Omental fat pad (tissue), 4 donors: ENCODE data around the gene COPG2. TPM values are rescaled to one million over a fixed set of nuclear protein-coding genes. Genes with fewer than 3 reads are reported as not detected.
"Not testable (repeated sequence)": the region's sequence is repeated elsewhere in the genome, so short reads cannot be mapped to it uniquely, and the experiment has no call there.

Experiments
- ATAC-seq: fragments of 150-250 bp; one replicate; pipeline ENCODE4 v1.9.1; 2016; ENCODE audit warnings: mild to moderate bottlenecking, moderate library complexity; ENCODE audit not compliant: low FRiP score
- DNase-seq: peaks from one replicate; pipeline ENCODE4 v3.0.0-alpha.2; 2019; ENCODE audit warnings: low spot score
- total RNA-seq, 4 donors: library from RNA; depleted of rRNA; stranded (reverse); fragments of >200 nt; gene quantifications; one replicate each; pipeline ENCODE4 v1.1.0, GENCODE V29; 2016
- TF ChIP-seq, protein P1 (sequence below), 3 donors: fragments of 450-650 bp; IDR thresholded peaks; one replicate each; pipeline ENCODE4 v1.5.1; 2016 to 2017; ENCODE audit warnings: antibody characterized with exemption in 3 of 3, mild to moderate bottlenecking in 3 of 3, moderate library complexity in 2 of 3

COPG2 gene
- total RNA-seq, 4 donors from 2014 or later, result 12.6 to 29.8 (median 16.8) TPM

DNA sequence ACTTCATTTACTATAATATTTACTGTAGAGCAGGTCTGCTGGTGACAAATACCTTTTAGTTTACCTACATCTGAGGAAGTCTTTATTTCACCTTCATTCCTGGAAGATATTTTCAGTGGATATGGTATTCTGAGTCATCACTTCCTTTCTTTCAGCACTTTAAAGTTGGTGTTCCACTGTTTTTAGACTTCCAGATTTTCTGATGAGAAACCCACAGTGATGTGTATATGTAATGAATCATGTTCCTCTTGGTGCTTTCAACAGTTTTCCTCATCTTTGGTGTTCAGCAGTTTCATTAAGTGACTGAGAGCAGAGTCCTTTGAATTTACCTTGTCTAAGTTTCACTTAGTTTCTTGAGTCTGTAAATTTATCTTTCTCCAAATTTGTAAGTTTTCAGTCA is 36.4 kb downstream of the COPG2 start:
- ATAC-seq, result no peak
- DNase-seq, result no peak
- TF ChIP-seq, protein P1, sequence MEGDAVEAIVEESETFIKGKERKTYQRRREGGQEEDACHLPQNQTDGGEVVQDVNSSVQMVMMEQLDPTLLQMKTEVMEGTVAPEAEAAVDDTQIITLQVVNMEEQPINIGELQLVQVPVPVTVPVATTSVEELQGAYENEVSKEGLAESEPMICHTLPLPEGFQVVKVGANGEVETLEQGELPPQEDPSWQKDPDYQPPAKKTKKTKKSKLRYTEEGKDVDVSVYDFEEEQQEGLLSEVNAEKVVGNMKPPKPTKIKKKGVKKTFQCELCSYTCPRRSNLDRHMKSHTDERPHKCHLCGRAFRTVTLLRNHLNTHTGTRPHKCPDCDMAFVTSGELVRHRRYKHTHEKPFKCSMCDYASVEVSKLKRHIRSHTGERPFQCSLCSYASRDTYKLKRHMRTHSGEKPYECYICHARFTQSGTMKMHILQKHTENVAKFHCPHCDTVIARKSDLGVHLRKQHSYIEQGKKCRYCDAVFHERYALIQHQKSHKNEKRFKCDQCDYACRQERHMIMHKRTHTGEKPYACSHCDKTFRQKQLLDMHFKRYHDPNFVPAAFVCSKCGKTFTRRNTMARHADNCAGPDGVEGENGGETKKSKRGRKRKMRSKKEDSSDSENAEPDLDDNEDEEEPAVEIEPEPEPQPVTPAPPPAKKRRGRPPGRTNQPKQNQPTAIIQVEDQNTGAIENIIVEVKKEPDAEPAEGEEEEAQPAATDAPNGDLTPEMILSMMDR (IDR thresholded peaks at IDR 0.05), result no peak

DNA sequence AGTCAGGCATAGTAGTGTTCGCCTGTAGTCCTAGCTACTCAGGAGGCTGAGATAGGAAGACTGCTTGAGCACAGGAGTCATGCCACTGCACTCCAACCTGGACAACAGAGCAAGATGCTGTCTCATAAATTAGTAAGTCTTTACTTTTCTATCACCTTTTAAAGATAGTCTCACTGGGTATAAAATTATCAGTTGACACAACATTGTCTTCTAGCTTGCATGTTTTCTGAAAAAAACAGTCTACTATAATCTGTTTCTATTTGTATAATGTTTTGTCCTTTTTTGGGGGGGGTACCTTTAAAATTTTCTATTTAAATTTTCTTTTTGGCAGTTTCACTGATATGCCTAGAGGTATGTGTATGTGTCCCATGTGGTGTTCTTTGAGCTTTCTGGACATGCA is 39.6 kb downstream of the COPG2 start:
- ATAC-seq (no peak), DNase-seq (no peak)
- TF ChIP-seq, protein P1 (IDR thresholded peaks at IDR 0.05), result no peak

DNA sequence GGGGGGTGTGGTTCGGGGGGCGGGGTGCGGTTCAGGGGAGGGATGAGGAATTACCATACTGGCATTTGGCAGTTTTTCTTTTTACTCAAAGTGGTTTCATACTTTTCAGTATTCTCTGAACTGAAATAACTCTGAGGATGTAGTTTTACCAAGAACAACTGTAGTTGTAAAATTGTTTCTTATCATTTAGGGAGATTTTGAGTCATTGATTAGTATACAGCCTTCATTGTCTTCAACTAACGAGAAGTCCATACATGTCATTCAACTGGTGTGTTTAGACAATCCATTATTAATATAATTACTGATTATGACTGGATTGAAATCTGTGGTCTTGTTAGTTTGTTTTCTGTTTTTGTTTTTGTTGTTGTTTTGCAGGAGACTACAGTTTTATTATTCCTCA is 40.8 kb downstream of the COPG2 start:
- TF ChIP-seq, protein P1 (IDR thresholded peaks at IDR 0.05), result no peak
- no peak for DNase-seq
- no peak for ATAC-seq

DNA sequence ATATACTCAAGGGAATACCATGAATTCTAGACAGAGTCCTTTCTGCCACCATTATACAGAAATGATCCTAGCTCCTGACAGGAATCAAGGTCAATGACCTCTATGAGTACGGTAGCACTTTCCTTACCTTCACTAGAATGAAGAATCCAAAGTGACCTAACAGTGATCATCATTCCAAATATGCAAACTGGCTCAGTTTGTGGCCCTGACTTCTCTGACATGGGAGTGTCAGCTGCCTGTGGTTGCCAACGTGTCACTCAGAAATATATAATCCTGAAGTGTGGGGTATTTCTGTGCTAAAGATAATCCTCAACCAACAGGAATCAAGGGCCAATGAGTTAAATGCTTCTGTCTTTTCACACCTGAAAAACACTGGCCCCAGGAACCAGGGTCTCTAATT is 45.7 kb downstream of the COPG2 start:
- TF ChIP-seq, protein P1 (IDR thresholded peaks at IDR 0.05), result no peak
- ATAC-seq (no peak), DNase-seq (no peak)

DNA sequence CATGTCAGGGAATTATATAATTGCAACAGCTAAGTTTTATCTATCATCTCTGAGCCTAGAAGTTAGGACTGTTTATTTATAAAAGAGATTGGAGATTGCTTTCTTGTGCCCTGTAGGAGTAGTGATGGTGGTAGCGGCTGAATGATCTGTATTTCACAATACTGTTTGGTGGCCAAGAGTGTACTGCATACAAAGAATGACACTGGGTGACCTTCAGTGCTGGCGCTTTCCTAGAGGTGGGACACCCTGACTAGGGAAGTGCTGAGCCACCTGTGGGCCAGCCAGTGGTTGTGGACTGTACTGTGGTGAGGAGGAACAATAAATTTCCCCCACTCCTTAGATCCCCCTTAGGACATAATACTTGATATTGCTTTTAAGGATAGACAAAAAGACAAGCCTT is 53.0 kb downstream of the COPG2 start:
- no peak for DNase-seq
- ATAC-seq, result no peak

DNA sequence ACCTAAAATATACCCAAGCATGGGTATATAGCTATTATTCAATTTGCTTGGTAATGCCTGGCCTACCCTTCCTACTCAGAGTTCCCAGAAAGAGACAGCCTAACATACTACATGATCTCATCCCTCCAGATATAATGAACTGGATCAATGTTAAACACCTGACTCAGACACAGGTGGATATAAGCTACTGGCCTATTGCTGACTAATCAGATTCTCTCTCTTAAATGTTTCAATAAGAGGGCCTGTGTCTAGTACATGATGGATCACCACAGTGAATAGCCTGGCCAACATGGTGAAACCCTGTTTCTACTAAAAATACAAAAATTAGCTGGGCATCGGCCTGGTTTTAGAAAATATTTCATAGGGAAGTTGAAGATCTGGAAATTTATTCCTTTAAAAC is 54.1 kb downstream of the COPG2 start:
- DNase-seq (no peak), ATAC-seq (no peak)
- TF ChIP-seq, protein P1 (IDR thresholded peaks at IDR 0.05), result no peak

More for the DNA sequence above, 53.0 kb downstream of the COPG2 start:
- TF ChIP-seq, protein P1 (IDR thresholded peaks at IDR 0.05), result no peak

DNA sequence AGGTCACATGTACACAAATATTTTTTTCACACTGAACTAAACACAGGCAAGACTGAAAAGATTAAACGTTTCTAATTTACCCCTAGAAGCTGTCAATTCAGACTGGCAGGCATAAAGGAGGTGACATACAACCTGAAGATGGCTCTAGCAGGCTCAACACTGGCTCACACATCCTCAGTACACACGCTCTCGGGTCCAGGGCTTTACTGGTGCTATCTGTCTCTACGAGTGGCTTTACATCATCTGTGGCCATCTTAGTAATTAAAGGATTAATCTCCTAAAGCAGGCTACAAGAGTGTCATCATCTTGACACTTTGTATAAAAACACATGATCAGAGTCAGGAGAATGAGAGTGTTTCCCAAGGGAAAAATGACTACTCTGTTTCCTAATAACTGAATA is 57.3 kb downstream of the COPG2 start:
- no peak for DNase-seq
- TF ChIP-seq, protein P1 (IDR thresholded peaks at IDR 0.05), result no peak
- no peak for ATAC-seq

DNA sequence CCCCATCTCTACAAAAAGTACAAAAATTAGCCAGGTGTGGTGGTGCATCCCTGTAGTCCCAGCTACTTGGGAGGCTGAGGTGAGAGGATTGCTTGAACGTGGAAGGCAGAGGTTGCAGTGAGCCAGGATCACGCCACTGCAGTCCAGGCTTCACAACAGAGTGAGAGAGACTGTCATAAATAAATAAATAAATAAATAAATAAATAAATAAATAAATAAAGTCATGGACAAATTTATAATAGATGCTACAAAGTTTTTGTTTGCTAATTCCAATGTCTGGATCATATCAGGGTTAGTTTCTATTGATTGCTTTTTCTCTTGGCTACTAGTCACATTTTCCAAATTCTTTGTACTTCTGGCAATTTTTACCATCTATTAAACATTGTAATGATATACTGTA is 61.5 kb downstream of the COPG2 start:
- not testable (repeated sequence) for DNase-seq, ATAC-seq
